Activated CD4-positive, CD25-positive, alpha-beta regulatory T cell treated with anti-CD3 and anti-CD28 coated beads, Interleukin-2, amount 50 U/mL, for 72 hours (primary cell): ENCODE data around the gene INTS4.
"Not testable (repeated sequence)": the region's sequence is repeated elsewhere in the genome, so short reads cannot be mapped to it uniquely, and the experiment has no call there.

ENCODE experiments used
- DNase-seq: peaks from one replicate; pipeline ENCODE4 v3.0.0; 2021

Gene INTS4

GRCh38 chr11:77942465-77942864, 52.0 kb downstream of the INTS4 start:
- DNase-seq: not testable (repeated sequence)

GRCh38 chr11:77933596-77933995, 60.9 kb downstream of the INTS4 start:
- DNase-seq: not testable (repeated sequence)

- DNase-seq: not testable (repeated sequence)
These were observed 63.9 kb downstream of the INTS4 start for GRCh38 chr11:77930334-77931208.

- DNase-seq: not testable (repeated sequence)
These were observed 76.8 kb downstream of the INTS4 start for GRCh38 chr11:77917713-77918112.

- DNase-seq: not testable (repeated sequence)
These were observed 80.1 kb downstream of the INTS4 start for GRCh38 chr11:77914307-77914791.

GRCh38 chr11:77913608-77914306, 80.7 kb downstream of the INTS4 start:
- DNase-seq: not testable (repeated sequence)

GRCh38 chr11:77910828-77911227, 83.6 kb downstream of the INTS4 start:
- DNase-seq: not testable (repeated sequence)

- DNase-seq: no peak
These were observed 85.2 kb downstream of the INTS4 start for GRCh38 chr11:77909277-77909676.

- DNase-seq: no peak
These were observed 85.6 kb downstream of the INTS4 start for GRCh38 chr11:77908835-77909234.

- not testable (repeated sequence) for DNase-seq
These were observed 99.5 kb downstream of the INTS4 start for GRCh38 chr11:77894949-77895348.

GRCh38 chr11:77891703-77892102, 102.8 kb downstream of the INTS4 start:
- DNase-seq: not testable (repeated sequence)

- not testable (repeated sequence) for DNase-seq
These were observed 103.2 kb downstream of the INTS4 start for GRCh38 chr11:77891256-77891655.

- DNase-seq: not testable (repeated sequence)
These were observed 103.8 kb downstream of the INTS4 start for GRCh38 chr11:77890619-77891056.

- not testable (repeated sequence) for DNase-seq
These were observed 104.3 kb downstream of the INTS4 start for GRCh38 chr11:77890100-77890614.

GRCh38 chr11:77889045-77889444, 105.4 kb downstream of the INTS4 start:
- DNase-seq: not testable (repeated sequence)

- no peak for DNase-seq
These were observed 108.1 kb downstream of the INTS4 start for GRCh38 chr11:77886401-77886800.

- DNase-seq: no peak
These were observed 109.7 kb downstream of the INTS4 start for GRCh38 chr11:77884829-77885190.

GRCh38 chr11:77884186-77884828, 110.2 kb downstream of the INTS4 start:
- no peak for DNase-seq

- DNase-seq: no peak
These were observed 110.7 kb downstream of the INTS4 start for GRCh38 chr11:77883775-77884174.

- no peak for DNase-seq
These were observed 112.1 kb downstream of the INTS4 start for GRCh38 chr11:77882396-77882795.

GRCh38 chr11:77879218-77879617, 115.2 kb downstream of the INTS4 start:
- no peak for DNase-seq

GRCh38 chr11:77878247-77878646, 116.2 kb downstream of the INTS4 start:
- not testable (repeated sequence) for DNase-seq

GRCh38 chr11:77876045-77876444, 118.4 kb downstream of the INTS4 start:
- no peak for DNase-seq
